HUES6 (cell line): ENCODE data around the gene ITPKB.

ENCODE experiments used
- H3K27ac ChIP-seq: 2 replicates; pipeline ENCODE4 v1.7.0; 2013; ENCODE audit warnings: low read depth, mild to moderate bottlenecking, low read length, inconsistent platforms
- H3K27me3 ChIP-seq: 2 replicates; pipeline ENCODE4 v1.6.1; 2013; ENCODE audit warnings: low read length; ENCODE audit not compliant: control insufficient read depth, insufficient read depth
- H3K36me3 ChIP-seq: 2 replicates; pipeline ENCODE4 v1.6.1; 2013; ENCODE audit warnings: low read length; ENCODE audit not compliant: control insufficient read depth, insufficient read depth
- H3K4me1 ChIP-seq: 2 replicates; pipeline ENCODE4 v1.6.1; 2013; ENCODE audit warnings: low read length; ENCODE audit not compliant: control insufficient read depth, insufficient read depth
- H3K4me3 ChIP-seq: 2 replicates; pipeline ENCODE4 v1.5.1; 2013; ENCODE audit warnings: low read depth, low read length
- H3K9ac ChIP-seq: one replicate; pipeline ENCODE4 v1.6.1; 2013; ENCODE audit warnings: mild to moderate bottlenecking, low read length
- H3K9me3 ChIP-seq: 2 replicates; pipeline ENCODE4 v1.6.1; 2013; ENCODE audit warnings: low read depth, low read length; ENCODE audit not compliant: control insufficient read depth, insufficient read depth

Gene ITPKB

DNA sequence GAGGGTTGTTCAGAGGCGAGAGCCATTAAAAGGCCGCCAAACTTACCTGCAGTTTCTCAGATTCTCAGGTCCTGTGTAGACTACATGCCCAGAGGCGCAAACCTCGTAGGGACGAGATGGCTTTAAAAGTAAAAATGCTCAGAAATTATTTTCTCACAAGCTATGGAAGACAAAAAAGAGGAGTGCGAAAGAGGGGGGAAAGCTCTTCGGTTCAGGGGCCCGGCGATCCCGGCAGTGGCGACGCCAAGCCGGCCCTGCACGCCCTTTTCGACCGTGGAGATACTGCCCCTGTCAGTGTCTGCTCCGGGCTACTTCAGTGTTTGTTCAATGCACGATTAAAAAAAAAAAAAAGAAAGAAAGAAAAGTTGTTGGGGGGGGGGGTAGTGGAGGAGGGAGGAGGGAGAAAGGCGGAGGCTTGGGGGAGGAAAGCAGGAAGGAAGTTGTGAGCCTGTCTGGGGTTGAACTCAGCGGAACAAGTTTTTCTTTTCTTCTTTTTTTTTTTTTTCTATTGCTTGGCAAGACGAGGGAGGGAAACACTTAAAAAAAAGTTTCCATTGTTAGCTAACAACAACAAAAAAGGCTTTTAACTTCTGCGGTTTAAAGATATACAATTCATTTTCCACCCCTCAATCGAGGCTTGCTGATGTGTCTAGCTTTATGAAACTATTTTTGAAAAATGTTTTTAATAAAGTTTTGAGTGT lies at the start of gene ITPKB:
Gene ITPKB (minus strand): TSS at position 288 of the 701 bp plus-strand sequence. CDS start 1,824 bp downstream, outside the sequence.
- peak within 1 kb of the TSS; percentile 60 for H3K4me3 ChIP-seq
- H3K27ac ChIP-seq = no peak within 1 kb of the TSS
- peaks cover 59% of the 10 kb centered on the region for H3K27me3 ChIP-seq
- H3K9ac ChIP-seq = peak within 1 kb of the TSS; percentile 39
- H3K36me3 ChIP-seq = no peaks in the 10 kb centered on the region
- no peaks in the 10 kb centered on the region for H3K9me3 ChIP-seq
- peaks cover 26% of the 10 kb centered on the region for H3K4me1 ChIP-seq

DNA sequence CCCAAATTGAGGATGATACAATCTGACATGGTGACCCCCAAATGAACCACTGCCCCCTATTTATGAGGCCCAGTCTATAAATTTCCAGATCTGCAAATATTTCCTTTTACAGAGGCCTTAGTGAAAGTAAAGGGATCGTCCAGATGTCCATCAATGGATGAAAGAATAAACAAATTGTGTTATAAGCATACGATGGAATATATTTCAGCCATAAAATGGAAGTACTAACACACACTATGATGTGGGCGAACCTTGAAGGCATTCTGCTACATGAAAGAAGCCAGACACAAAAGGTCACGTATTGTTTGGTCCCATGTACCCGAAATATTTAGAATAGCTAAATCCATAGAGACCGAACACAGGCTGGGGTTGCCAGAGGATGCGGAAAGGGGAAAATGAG lies 48.6 kb upstream of the ITPKB start:
- H3K27ac ChIP-seq = no peak overlapping the region
- no peaks in the 10 kb centered on the region for H3K27me3 ChIP-seq
- H3K36me3 ChIP-seq = no peaks in the 10 kb centered on the region
- no peak overlapping the region for H3K9ac ChIP-seq
- H3K4me3 ChIP-seq = no peak overlapping the region
- H3K9me3 ChIP-seq = no peaks in the 10 kb centered on the region
- H3K4me1 ChIP-seq = no peaks in the 10 kb centered on the region; the same call in 1 of the 2 replicates

DNA sequence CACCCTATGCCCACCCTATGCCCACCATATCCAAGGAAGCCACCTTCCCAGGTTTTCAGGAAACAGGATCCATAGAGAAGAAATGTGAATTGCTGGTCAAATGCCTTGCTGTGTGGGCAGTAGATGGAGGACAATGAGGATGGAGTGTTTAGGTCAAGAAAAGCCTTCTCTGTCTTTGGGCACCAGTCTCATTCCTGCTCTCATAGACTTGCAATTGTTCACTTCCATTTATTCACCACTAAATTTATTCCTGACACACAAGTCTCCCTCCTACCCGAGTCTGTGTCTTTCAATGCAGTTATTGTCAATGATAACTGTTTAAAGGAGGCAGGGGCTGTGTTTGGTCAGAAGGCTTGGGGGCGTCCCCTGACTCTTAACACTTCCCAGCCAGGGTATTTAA lies 48.0 kb upstream of the ITPKB start:
- Histone ChIP-seq H3K4me3 (no peak overlapping the region), H3K9ac (no peak overlapping the region), H3K9me3 (no peaks in the 10 kb centered on the region), H3K27ac (no peak overlapping the region), H3K27me3 (no peaks in the 10 kb centered on the region), H3K36me3 (no peaks in the 10 kb centered on the region), H3K4me1 (no peaks in the 10 kb centered on the region; the same call in 1 of the 2 replicates)

- Histone ChIP-seq H3K36me3 (no peaks in the 10 kb centered on the region), H3K9me3 (no peaks in the 10 kb centered on the region), H3K27ac (no peak overlapping the region), H3K4me3 (no peak overlapping the region), H3K9ac (no peak overlapping the region), H3K4me1 (no peaks in the 10 kb centered on the region; the same call in 1 of the 2 replicates), H3K27me3 (no peaks in the 10 kb centered on the region)
Observed at GRCh38 chr1:226786550-226786949, 47.5 kb upstream of the ITPKB start.

- H3K27me3 ChIP-seq = no peaks in the 10 kb centered on the region
- H3K27ac ChIP-seq = no peak overlapping the region
- H3K9ac ChIP-seq = no peak overlapping the region
- H3K4me1 ChIP-seq = no peaks in the 10 kb centered on the region; the same call in 1 of the 2 replicates
- H3K4me3 ChIP-seq = no peak overlapping the region
- no peaks in the 10 kb centered on the region for H3K9me3 ChIP-seq
- H3K36me3 ChIP-seq = no peaks in the 10 kb centered on the region
Observed at GRCh38 chr1:226785805-226786204, 46.7 kb upstream of the ITPKB start.

DNA sequence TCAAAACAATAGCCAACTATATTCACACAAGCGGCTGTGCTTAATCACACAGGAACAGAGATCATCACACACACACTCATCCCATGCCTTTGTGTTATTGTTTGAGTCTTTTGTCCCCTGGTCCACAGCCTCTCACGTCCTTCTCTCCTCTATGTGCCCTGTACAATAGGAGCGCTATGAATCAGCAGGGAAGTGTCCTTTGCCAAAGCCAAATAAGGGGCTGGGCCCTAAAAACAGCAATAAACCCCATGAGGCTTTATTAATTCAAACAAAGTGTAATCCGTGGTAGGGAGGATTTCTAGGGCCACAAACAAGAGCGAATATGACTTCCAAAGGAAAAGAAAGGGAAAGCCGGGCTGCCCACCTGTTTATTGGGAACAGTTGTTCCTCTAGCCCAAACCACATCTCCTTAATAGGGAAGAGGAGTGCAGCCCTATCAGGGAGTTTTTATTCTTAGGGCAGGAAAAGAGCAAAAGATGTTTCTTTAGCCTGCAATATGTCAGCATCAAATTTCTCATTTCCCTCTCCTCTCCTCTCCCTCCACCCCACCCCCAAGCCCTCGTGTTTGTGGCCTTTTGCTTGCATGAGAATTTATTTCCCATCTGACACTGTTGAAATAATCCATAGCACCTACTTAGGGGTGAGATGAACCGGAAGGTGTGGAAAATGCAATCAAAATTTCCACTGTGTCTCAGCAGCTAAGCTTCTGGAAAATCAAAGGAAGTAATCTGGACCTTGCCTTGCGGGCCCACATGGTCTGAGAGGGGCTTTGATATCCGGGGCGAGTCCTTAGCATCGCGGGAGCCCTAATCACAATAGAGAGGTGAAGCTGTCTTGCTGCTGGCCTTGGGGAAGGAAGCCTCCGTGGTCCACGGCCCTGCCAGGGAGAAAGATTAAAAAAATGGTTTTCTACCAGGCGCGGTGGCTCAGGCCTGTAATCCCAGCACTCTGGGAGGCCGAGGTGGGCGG lies 45.3 kb upstream of the ITPKB start:
- Histone ChIP-seq H3K36me3 (no peaks in the 10 kb centered on the region), H3K4me3 (no peak overlapping the region), H3K9ac (no peak overlapping the region), H3K9me3 (no peaks in the 10 kb centered on the region), H3K27me3 (no peaks in the 10 kb centered on the region), H3K4me1 (no peaks in the 10 kb centered on the region; the same call in 1 of the 2 replicates), H3K27ac (no peak overlapping the region)

DNA sequence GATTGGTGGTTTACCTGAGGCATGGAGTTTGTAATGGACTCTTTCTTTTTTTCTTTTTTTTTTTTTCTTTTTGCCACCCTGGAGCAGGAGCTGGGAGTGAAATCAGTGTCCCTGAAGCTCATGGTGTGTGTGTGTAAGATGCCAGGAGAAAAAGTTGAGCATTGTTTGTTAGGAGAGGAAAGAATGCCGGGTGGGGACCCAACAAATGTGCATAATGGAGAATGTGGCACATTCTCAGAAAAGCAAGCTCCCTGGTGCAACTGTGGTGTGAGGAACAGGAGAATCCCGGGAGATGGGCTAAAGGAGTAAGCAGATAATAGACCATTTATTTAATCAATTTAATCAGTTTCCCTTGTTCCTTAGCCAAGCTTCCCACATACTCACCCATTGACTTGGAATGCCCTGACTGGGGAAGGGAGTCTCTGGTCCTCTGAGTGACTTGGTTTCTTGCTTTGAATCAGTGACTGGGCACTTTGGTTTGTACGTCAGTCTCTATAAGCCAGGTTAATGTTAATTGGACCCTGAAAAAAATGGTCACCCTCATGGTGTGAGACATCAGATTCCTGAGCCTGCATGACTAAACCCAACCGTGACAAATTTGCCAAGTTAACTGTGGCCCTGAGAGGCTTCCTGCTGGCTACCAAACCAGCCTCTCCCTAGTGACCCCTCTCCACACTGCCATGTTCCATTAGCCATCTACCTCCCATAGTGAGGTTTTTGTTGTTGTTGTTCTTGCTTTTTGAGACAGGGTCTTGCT lies 43.9 kb upstream of the ITPKB start:
- Histone ChIP-seq H3K27me3 (no peaks in the 10 kb centered on the region), H3K9ac (no peak overlapping the region), H3K27ac (no peak overlapping the region), H3K4me3 (no peak overlapping the region), H3K4me1 (no peaks in the 10 kb centered on the region; the same call in 1 of the 2 replicates), H3K36me3 (no peaks in the 10 kb centered on the region), H3K9me3 (no peaks in the 10 kb centered on the region)

- no peaks in the 10 kb centered on the region for H3K9me3 ChIP-seq
- no peak overlapping the region for H3K9ac ChIP-seq
- H3K4me1 ChIP-seq = no peaks in the 10 kb centered on the region; the same call in 1 of the 2 replicates
- no peak overlapping the region for H3K27ac ChIP-seq
- no peaks in the 10 kb centered on the region for H3K27me3 ChIP-seq
- no peak overlapping the region for H3K4me3 ChIP-seq
- no peaks in the 10 kb centered on the region for H3K36me3 ChIP-seq
Observed at GRCh38 chr1:226781937-226782609, 43.0 kb upstream of the ITPKB start.

- Histone ChIP-seq H3K4me1 (no peaks in the 10 kb centered on the region; the same call in 1 of the 2 replicates), H3K4me3 (no peak overlapping the region), H3K9me3 (no peaks in the 10 kb centered on the region), H3K27ac (no peak overlapping the region), H3K27me3 (no peaks in the 10 kb centered on the region), H3K36me3 (no peaks in the 10 kb centered on the region), H3K9ac (no peak overlapping the region)
Observed at GRCh38 chr1:226779561-226779960, 40.5 kb upstream of the ITPKB start.

DNA sequence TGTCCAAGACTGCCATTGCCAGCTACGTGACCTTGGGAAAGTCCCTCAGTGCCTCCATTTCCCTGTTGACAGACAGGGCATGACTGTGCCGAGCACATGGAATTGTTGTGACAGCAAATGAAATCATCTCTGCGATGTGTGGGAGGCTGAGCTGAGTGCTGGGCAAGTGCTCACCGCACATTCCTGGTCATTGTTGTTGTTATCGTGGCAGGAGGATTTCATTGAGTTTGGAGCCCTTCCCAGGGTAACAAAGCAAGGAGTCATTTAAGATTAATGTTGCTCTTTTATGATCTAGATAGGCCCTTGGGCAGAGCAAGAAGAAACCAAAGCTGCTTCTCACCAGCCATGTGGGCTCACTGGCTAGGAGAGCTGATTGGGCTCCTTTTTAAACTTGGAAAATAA lies 39.6 kb upstream of the ITPKB start:
- Histone ChIP-seq H3K4me3 (no peak overlapping the region), H3K27me3 (no peaks in the 10 kb centered on the region), H3K36me3 (no peaks in the 10 kb centered on the region), H3K27ac (no peak overlapping the region), H3K4me1 (no peaks in the 10 kb centered on the region; the same call in 1 of the 2 replicates), H3K9me3 (no peaks in the 10 kb centered on the region), H3K9ac (no peak overlapping the region)
